SU-DHL-6 (cell line): Measurements from ENCODE around the gene ABCG1.

Experiments used
- H2AFZ ChIP-seq: fragments of 200-600 bp; sonication (generic); 2 replicates; pipeline ENCODE4 v1.6.1; 2014; ENCODE audit warnings: low read depth, mild to moderate bottlenecking, moderate library complexity, mixed read lengths, antibody characterized with exemption, low read length; ENCODE audit not compliant: severe bottlenecking
- H3F3A ChIP-seq: fragments of 200-600 bp; shearing (Covaris generic); 2 replicates; pipeline ENCODE4 v1.6.0; 2016; ENCODE audit warnings: antibody characterized with exemption, mild to moderate bottlenecking; ENCODE audit not compliant: insufficient read depth
- H3K27ac ChIP-seq: fragments of 200-600 bp; sonication (generic); 2 replicates; pipeline ENCODE4 v1.5.1; 2016; ENCODE audit warnings: low read depth, mild to moderate bottlenecking, low read length, moderate library complexity, mixed read lengths
- H3K27me3 ChIP-seq: fragments of 200-600 bp; sonication (generic), shearing (Covaris generic); 2 replicates; pipeline ENCODE4 v1.6.0; 2014; ENCODE audit warnings: mild to moderate bottlenecking, low read length
- H3K36me3 ChIP-seq: fragments of 200-600 bp; sonication (generic); 2 replicates; pipeline ENCODE4 v1.6.1; 2014; ENCODE audit warnings: mild to moderate bottlenecking, low read length, mixed read lengths
- H3K4me2 ChIP-seq: fragments of 300-600, 200-600 bp; shearing (Covaris generic), sonication (generic); 2 replicates; pipeline ENCODE4 v1.6.0; 2014; ENCODE audit warnings: low read length, low read depth, mild to moderate bottlenecking; ENCODE audit not compliant: poor library complexity, severe bottlenecking
- H3K4me3 ChIP-seq: fragments of 200-600 bp; sonication (generic); 2 replicates; pipeline ENCODE4 v1.5.1; 2014; ENCODE audit warnings: antibody characterized with exemption, low read length, mild to moderate bottlenecking, mixed read lengths; ENCODE audit not compliant: insufficient read depth, poor library complexity, severe bottlenecking
- H3K79me2 ChIP-seq: fragments of 200-600 bp; sonication (generic); 2 replicates; pipeline ENCODE4 v1.6.1; 2014; ENCODE audit warnings: mild to moderate bottlenecking, low read length, moderate library complexity; ENCODE audit not compliant: insufficient read depth
- H3K9ac ChIP-seq: fragments of 200-600 bp; sonication (generic); 2 replicates; pipeline ENCODE4 v1.7.0; 2014; ENCODE audit warnings: mild to moderate bottlenecking, low read length
- H3K9me2 ChIP-seq: fragments of 200-600 bp; sonication (generic); replicated peaks from 2 replicates; pipeline ENCODE4 v1.6.1; 2014; ENCODE audit warnings: low read length; ENCODE audit not compliant: insufficient read depth
- H3K9me3 ChIP-seq: fragments of 200-600 bp; sonication (generic); 2 replicates; pipeline ENCODE4 v1.6.1; 2014; ENCODE audit warnings: low read length, mixed read lengths; ENCODE audit not compliant: insufficient read depth
- H4K20me1 ChIP-seq: fragments of 200-600 bp; sonication (generic); 2 replicates; pipeline ENCODE4 v1.6.1; 2014; ENCODE audit warnings: low read depth, mild to moderate bottlenecking, antibody characterized with exemption, low read length, moderate library complexity, mixed read lengths
- CTCF ChIP-seq: fragments of 200-600 bp; sonication (generic); IDR thresholded peaks from one replicate; pipeline ENCODE4 v1.5.1; 2017; ENCODE audit warnings: antibody characterized with exemption, mild to moderate bottlenecking, low read length, moderate library complexity; ENCODE audit not compliant: insufficient read depth, poor library complexity, severe bottlenecking
- EZH2phosphoT487 ChIP-seq: fragments of 200-600 bp; sonication (generic), shearing (Covaris generic); conservative IDR thresholded peaks from 2 replicates; pipeline ENCODE4 v1.6.1; 2018; ENCODE audit warnings: mild to moderate bottlenecking, antibody characterized with exemption, low read length, moderate library complexity, mixed read lengths

ABCG1 gene

GRCh38 chr21:42269386-42269785 lies 50.4 kb downstream of the ABCG1 start:
- H3K27ac ChIP-seq, result no peak overlapping the region
- no peaks in the 10 kb centered on the region for H3K79me2 ChIP-seq
- no peak overlapping the region for H3K9ac ChIP-seq
- no peak overlapping the region for H3K4me2 ChIP-seq
- H3K4me3 ChIP-seq, result no peak overlapping the region
- no peaks in the 10 kb centered on the region for H3F3A ChIP-seq
- H3K27me3 ChIP-seq, result no peaks in the 10 kb centered on the region
- TF ChIP-seq EZH2phosphoT487, result no peak
- no peak for TF ChIP-seq CTCF
- H2AFZ ChIP-seq, result no peak overlapping the region
- H3K9me3 ChIP-seq, result no peaks in the 10 kb centered on the region
- no peaks in the 10 kb centered on the region for H3K36me3 ChIP-seq
- H3K9me2 ChIP-seq, result no peaks in the 10 kb centered on the region
- no peaks in the 10 kb centered on the region for H4K20me1 ChIP-seq

- no peak overlapping the region for H3K4me2 ChIP-seq
- H3F3A ChIP-seq, result no peaks in the 10 kb centered on the region
- no peak overlapping the region for H2AFZ ChIP-seq
- no peak overlapping the region for H3K4me3 ChIP-seq
- TF ChIP-seq EZH2phosphoT487, result no peak
- no peak for TF ChIP-seq CTCF
- H3K36me3 ChIP-seq, result no peaks in the 10 kb centered on the region
- H3K79me2 ChIP-seq, result no peaks in the 10 kb centered on the region
- no peaks in the 10 kb centered on the region for H3K9me2 ChIP-seq
- no peaks in the 10 kb centered on the region for H3K27me3 ChIP-seq
- H3K9me3 ChIP-seq, result no peaks in the 10 kb centered on the region
- H3K27ac ChIP-seq, result no peak overlapping the region
- no peak overlapping the region for H3K9ac ChIP-seq
- no peaks in the 10 kb centered on the region for H4K20me1 ChIP-seq
Observed at GRCh38 chr21:42271065-42271464, 52.1 kb downstream of the ABCG1 start.

- Histone ChIP-seq H3K9ac (no peak overlapping the region), H3K9me2 (no peaks in the 10 kb centered on the region), H3K79me2 (no peaks in the 10 kb centered on the region), H3F3A (no peaks in the 10 kb centered on the region), H3K27ac (no peak overlapping the region), H3K27me3 (no peaks in the 10 kb centered on the region), H3K4me2 (no peak overlapping the region), H2AFZ (no peak overlapping the region), H3K9me3 (no peaks in the 10 kb centered on the region), H3K36me3 (no peaks in the 10 kb centered on the region), H4K20me1 (no peaks in the 10 kb centered on the region), H3K4me3 (no peak overlapping the region)
- TF ChIP-seq EZH2phosphoT487 (no peak), CTCF (no peak)
Observed at GRCh38 chr21:42272109-42272962, 53.4 kb downstream of the ABCG1 start.
